GM23338 (cell line): ENCODE results near the gene C5orf58. TPM values are rescaled to one million over a fixed set of nuclear protein-coding genes. Genes with fewer than 3 reads are reported as not detected.

Experiments
- ATAC-seq: fragments of 200-7000 bp; cut with Tn5 transposase; 3 replicates; pipeline ENCODE4 v1.9.1; 2020
- DNase-seq: peaks from one replicate; pipeline ENCODE4 v3.0.0-alpha.2; 2015; ENCODE audit warnings: low spot score
- H2AFZ ChIP-seq: fragments of 200-600 bp; sonication (generic); 2 replicates; pipeline ENCODE4 v1.8.0; 2016; ENCODE audit warnings: antibody characterized with exemption, mild to moderate bottlenecking, moderate library complexity
- H3F3A ChIP-seq: fragments of 200-600 bp; sonication (generic); replicated peaks from 2 replicates; pipeline ENCODE4 v1.8.0; 2017; ENCODE audit warnings: antibody characterized with exemption, mixed run types, low read depth
- H3K27ac ChIP-seq: fragments of 200-600 bp; sonication (generic); 2 replicates; pipeline ENCODE4 v1.6.1; 2016; ENCODE audit warnings: low read depth
- H3K27me3 ChIP-seq: fragments of 200-600 bp; sonication (generic); 2 replicates; pipeline ENCODE4 v1.8.0; 2016; ENCODE audit warnings: mild to moderate bottlenecking, mixed run types, moderate library complexity; ENCODE audit not compliant: insufficient read depth
- H3K36me3 ChIP-seq: fragments of 200-600 bp; sonication (generic); 2 replicates; pipeline ENCODE4 v1.8.0; 2016; ENCODE audit warnings: mild to moderate bottlenecking; ENCODE audit not compliant: insufficient read depth
- H3K4me1 ChIP-seq: fragments of 200-600 bp; sonication (generic); 2 replicates; pipeline ENCODE4 v1.8.0; 2016; ENCODE audit warnings: mild to moderate bottlenecking, moderate library complexity; ENCODE audit not compliant: insufficient read depth
- H3K4me2 ChIP-seq: fragments of 200-600 bp; sonication (generic); 2 replicates; pipeline ENCODE4 v1.7.1; 2017; ENCODE audit warnings: mixed run types
- H3K4me3 ChIP-seq: fragments of 200-600 bp; sonication (generic); 2 replicates; pipeline ENCODE4 v1.6.1; 2016; ENCODE audit warnings: mixed run types
- H3K79me2 ChIP-seq: fragments of 200-600 bp; sonication (generic); replicated peaks from 2 replicates; pipeline ENCODE4 v1.8.0; 2017; ENCODE audit warnings: mild to moderate bottlenecking; ENCODE audit not compliant: insufficient read depth
- H3K9me2 ChIP-seq: fragments of 200-600 bp; sonication (generic); 2 replicates; pipeline ENCODE4 v1.8.0; 2017; ENCODE audit not compliant: insufficient read depth
- H4K20me1 ChIP-seq: fragments of 200-600 bp; sonication (generic); replicated peaks from 2 replicates; pipeline ENCODE4 v1.8.0; 2017; ENCODE audit warnings: mild to moderate bottlenecking; ENCODE audit not compliant: insufficient read depth
- H3K27ac Mint-ChIP-seq: 2 replicates; pipeline ENCODE4 v1.8.0; 2020; ENCODE audit warnings: inconsistent platforms, mild to moderate bottlenecking, moderate library complexity, mixed read lengths
- H3K27me3 Mint-ChIP-seq: 3 replicates; pipeline ENCODE4 v1.8.0; 2022; ENCODE audit warnings: low read depth, mild to moderate bottlenecking, moderate library complexity, mixed read lengths, inconsistent platforms; ENCODE audit not compliant: insufficient read depth, poor library complexity
- H3K36me3 Mint-ChIP-seq: 3 replicates; pipeline ENCODE4 v1.8.0; 2021; ENCODE audit warnings: low read depth, mild to moderate bottlenecking, inconsistent platforms, moderate library complexity, mixed read lengths
- H3K4me1 Mint-ChIP-seq: 3 replicates; pipeline ENCODE4 v1.8.0; 2020; ENCODE audit warnings: mild to moderate bottlenecking, inconsistent platforms, mixed read lengths
- H3K4me3 Mint-ChIP-seq: 3 replicates; pipeline ENCODE4 v1.8.0; 2021; ENCODE audit warnings: moderate library complexity, mild to moderate bottlenecking, inconsistent platforms, mixed read lengths
- H3K9me3 Mint-ChIP-seq: 3 replicates; pipeline ENCODE4 v1.8.0; 2020; ENCODE audit warnings: moderate library complexity, mild to moderate bottlenecking, inconsistent platforms, mixed read lengths
- CREB1 ChIP-seq: fragments of 250-450 bp; sonication (Bioruptor Pico); IDR thresholded peaks from 2 replicates; pipeline ENCODE4 v1.5.0; 2020; ENCODE audit warnings: low read depth, mild to moderate bottlenecking, moderate library complexity
- EZH2 ChIP-seq: fragments of 200-600 bp; sonication (generic); IDR thresholded peaks from one replicate; pipeline ENCODE4 v1.8.0; 2017; ENCODE audit warnings: antibody characterized with exemption, mild to moderate bottlenecking, low read depth; ENCODE audit not compliant: unreplicated experiment
- EZH2phosphoT487 ChIP-seq: fragments of 200-600 bp; sonication (generic); IDR thresholded peaks from one replicate; pipeline ENCODE4 v1.8.1; 2018; ENCODE audit warnings: antibody characterized with exemption; ENCODE audit not compliant: unreplicated experiment
- JUNB ChIP-seq: IDR thresholded peaks from one replicate; pipeline ENCODE4 v1.6.1; 2016; ENCODE audit warnings: antibody characterized with exemption; ENCODE audit not compliant: unreplicated experiment
- NANOG ChIP-seq: IDR thresholded peaks from 2 replicates; pipeline ENCODE4 v1.6.1; 2016; ENCODE audit warnings: antibody characterized with exemption, borderline replicate concordance
- POLR2AphosphoS5 ChIP-seq: IDR thresholded peaks from 2 replicates; pipeline ENCODE4 v1.6.1; 2016; ENCODE audit warnings: antibody characterized with exemption, low read depth
- STAT1 ChIP-seq: IDR thresholded peaks from one replicate; pipeline ENCODE4 v1.6.1; 2016; ENCODE audit warnings: antibody characterized with exemption; ENCODE audit not compliant: unreplicated experiment
- ZNF114 ChIP-seq: fragments of 250-450 bp; sonication (Bioruptor Pico); IDR thresholded peaks from 2 replicates; pipeline ENCODE4 v1.5.0; 2020; ENCODE audit warnings: mild to moderate bottlenecking, moderate library complexity
- ZNF331 ChIP-seq: fragments of 250-450 bp; sonication (Bioruptor Pico); IDR thresholded peaks from 2 replicates; pipeline ENCODE4 v1.5.0; 2020; ENCODE audit warnings: low read depth, mild to moderate bottlenecking, moderate library complexity
- polyA plus RNA-seq: library from polyadenylated mRNA; unstranded; fragments of >200 nt; fragmentation: Nextera tagmentation; extraction: Ambion mirVana; gene quantifications from 2 replicates; pipeline ENCODE4 v1.2.1, GENCODE V29; 2016
- total RNA-seq: library from RNA; depleted of rRNA; stranded (reverse); fragments of >200 nt; shearing (Covaris generic); gene quantifications from 2 replicates; pipeline ENCODE4 v1.2.3, GENCODE V29; 2014
- TF ChIP-seq, protein P1 (sequence below), 2 experiments: fragments of 200-600 bp in 1 of 2; sonication (generic) in 1 of 2; conservative IDR thresholded peaks; 2 replicates each; pipeline versions ENCODE4 v1.5.1 to v1.6.1; 2016 to 2017; ENCODE audit warnings: antibody characterized with exemption in 2 of 2, low read depth in 2 of 2, mild to moderate bottlenecking in 2 of 2, moderate library complexity in 1 of 2
- TF ChIP-seq, protein P2 (sequence below): fragments of 250-450 bp; sonication (Bioruptor Pico); IDR thresholded peaks from 2 replicates; pipeline ENCODE4 v1.5.0; 2020; ENCODE audit warnings: mild to moderate bottlenecking, moderate library complexity
- TF ChIP-seq, protein P3 (sequence below): IDR thresholded peaks from 2 replicates; pipeline ENCODE4 v1.6.1; 2016; ENCODE audit warnings: antibody characterized with exemption

Gene C5orf58
- total and polyA plus RNA-seq, 2 experiments from 2014 or later: 1.0 to 9.1 TPM

DNA sequence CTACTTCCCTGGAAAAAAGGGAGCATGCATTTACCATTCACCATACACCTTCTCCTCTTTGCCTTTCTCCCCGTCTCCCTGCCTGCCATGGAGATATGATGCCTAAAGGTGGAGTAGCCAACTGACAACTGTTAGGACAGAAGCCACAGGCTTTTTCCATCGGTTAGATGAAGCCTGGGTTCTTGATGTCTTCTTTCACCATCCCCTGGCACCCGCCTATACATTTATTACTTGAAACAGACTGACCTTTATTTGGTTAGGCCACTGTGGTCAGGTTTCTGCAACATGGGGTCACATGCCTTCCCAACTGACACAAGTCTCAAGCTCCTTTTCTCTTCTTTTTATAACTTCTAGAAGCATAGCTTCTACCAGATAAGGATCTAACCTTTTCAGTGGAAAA lies 57.7 kb downstream of the C5orf58 start:
- no peaks in the 10 kb centered on the region for H4K20me1 ChIP-seq
- Mint-ChIP-seq H3K27ac (no peak overlapping the region), H3K4me1 (peaks cover 15% of the 10 kb centered on the region), H3K36me3 (peaks cover 22% of the 10 kb centered on the region), H3K9me3 (peaks cover 29% of the 10 kb centered on the region), H3K27me3 (peaks cover 22% of the 10 kb centered on the region), H3K4me3 (no peak overlapping the region)
- H3K4me1 ChIP-seq: peaks cover 15% of the 10 kb centered on the region
- H3K79me2 ChIP-seq: no peaks in the 10 kb centered on the region
- 0 out of 2 replicates have a peak, but pooled peaks cover 9% of the 10 kb centered on the region for H3K9me2 ChIP-seq
- no peak overlapping the region for H2AFZ ChIP-seq
- no peak overlapping the region for H3K4me3 ChIP-seq
- H3K27ac ChIP-seq: no peak overlapping the region
- H3F3A ChIP-seq: no peaks in the 10 kb centered on the region
- ATAC-seq (no peak), DNase-seq (no peak)
- no peak overlapping the region for H3K4me2 ChIP-seq
- H3K36me3 ChIP-seq: no peaks in the 10 kb centered on the region
- no peak for TF ChIP-seq EZH2
- no peak for TF ChIP-seq NANOG
- no peak for TF ChIP-seq STAT1
- no peak for TF ChIP-seq ZNF114 (CRISPR knock-in tag)
- no peaks in the 10 kb centered on the region for H3K27me3 ChIP-seq

DNA sequence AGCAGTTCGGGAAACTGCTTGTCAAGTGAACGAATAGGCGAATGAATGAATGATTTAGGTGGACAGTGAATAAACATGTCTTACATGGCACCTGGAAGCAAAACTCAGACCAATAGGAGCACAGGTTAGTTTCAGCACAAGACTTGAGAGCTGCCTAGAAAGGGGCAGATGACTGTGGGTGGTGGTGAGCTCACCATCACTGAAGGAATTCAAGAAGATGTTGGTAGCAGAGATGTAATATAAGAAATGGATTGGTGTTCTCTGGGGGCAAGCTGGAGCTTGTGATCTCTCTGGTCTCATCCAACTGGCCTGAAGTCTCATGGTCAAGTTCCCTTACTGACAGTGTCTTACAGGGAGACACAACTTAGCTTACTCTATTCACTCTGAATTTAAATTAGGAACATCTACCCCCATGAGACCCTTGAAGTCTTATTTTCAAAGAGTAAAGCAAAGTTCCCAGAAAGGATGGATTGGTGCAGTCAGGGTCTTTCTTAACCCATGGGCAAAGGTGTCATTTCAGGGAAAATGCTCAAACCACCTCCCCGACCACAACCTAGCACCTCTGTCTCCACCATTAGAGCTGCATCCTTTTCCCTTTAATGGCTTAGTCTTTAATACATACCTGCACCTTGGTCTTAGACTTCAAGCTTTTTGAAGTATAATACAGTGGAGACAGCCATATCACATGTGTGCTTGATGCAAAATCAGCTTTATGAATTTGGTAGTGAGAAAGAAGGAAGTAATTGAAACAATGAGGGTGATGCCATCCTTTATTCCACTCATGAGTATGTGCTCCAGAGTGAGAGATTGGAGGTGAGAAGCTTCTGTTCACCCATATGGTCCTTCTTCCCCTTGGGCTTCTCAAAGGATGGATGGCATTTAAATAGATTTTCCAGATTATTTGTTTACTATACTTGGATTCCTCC lies 59.7 kb downstream of the C5orf58 start:
- no peak overlapping the region for H3K27ac Mint-ChIP-seq
- H3K4me3 ChIP-seq: no peak overlapping the region
- no peaks in the 10 kb centered on the region for H3K4me1 ChIP-seq
- no peak overlapping the region for H3K4me3 Mint-ChIP-seq
- H3K79me2 ChIP-seq: no peaks in the 10 kb centered on the region
- no peak overlapping the region for H3K4me2 ChIP-seq
- H3K27ac ChIP-seq: no peak overlapping the region
- no peak overlapping the region; the same call in 1 of the 2 replicates for H2AFZ ChIP-seq
- H3K36me3 ChIP-seq: no peaks in the 10 kb centered on the region
- peaks cover 23% of the 10 kb centered on the region for H3K9me3 Mint-ChIP-seq
- H3K36me3 Mint-ChIP-seq: peaks cover 16% of the 10 kb centered on the region
- no peaks in the 10 kb centered on the region for H3K27me3 ChIP-seq
- H3F3A ChIP-seq: no peaks in the 10 kb centered on the region
- peaks cover 4% of the 10 kb centered on the region; the same call in 2 of the 3 replicates for H3K4me1 Mint-ChIP-seq
- no peaks in the 10 kb centered on the region for H4K20me1 ChIP-seq
- ATAC-seq: no peak
- H3K27me3 Mint-ChIP-seq: peaks cover 18% of the 10 kb centered on the region
- no peak for DNase-seq
- H3K9me2 ChIP-seq: peaks cover 9% of the 10 kb centered on the region; the same call in 1 of the 2 replicates
- no peak for TF ChIP-seq JUNB
- TF ChIP-seq EZH2phosphoT487: no peak
- TF ChIP-seq, protein P1, sequence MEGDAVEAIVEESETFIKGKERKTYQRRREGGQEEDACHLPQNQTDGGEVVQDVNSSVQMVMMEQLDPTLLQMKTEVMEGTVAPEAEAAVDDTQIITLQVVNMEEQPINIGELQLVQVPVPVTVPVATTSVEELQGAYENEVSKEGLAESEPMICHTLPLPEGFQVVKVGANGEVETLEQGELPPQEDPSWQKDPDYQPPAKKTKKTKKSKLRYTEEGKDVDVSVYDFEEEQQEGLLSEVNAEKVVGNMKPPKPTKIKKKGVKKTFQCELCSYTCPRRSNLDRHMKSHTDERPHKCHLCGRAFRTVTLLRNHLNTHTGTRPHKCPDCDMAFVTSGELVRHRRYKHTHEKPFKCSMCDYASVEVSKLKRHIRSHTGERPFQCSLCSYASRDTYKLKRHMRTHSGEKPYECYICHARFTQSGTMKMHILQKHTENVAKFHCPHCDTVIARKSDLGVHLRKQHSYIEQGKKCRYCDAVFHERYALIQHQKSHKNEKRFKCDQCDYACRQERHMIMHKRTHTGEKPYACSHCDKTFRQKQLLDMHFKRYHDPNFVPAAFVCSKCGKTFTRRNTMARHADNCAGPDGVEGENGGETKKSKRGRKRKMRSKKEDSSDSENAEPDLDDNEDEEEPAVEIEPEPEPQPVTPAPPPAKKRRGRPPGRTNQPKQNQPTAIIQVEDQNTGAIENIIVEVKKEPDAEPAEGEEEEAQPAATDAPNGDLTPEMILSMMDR (conservative IDR thresholded peaks at IDR 0.05; ENCODE audit: low read depth in 2 of 2): no peak
- TF ChIP-seq POLR2AphosphoS5: no peak
- no peak for TF ChIP-seq EZH2
- no peak for TF ChIP-seq CREB1 (CRISPR knock-in tag)
- TF ChIP-seq, protein P2, sequence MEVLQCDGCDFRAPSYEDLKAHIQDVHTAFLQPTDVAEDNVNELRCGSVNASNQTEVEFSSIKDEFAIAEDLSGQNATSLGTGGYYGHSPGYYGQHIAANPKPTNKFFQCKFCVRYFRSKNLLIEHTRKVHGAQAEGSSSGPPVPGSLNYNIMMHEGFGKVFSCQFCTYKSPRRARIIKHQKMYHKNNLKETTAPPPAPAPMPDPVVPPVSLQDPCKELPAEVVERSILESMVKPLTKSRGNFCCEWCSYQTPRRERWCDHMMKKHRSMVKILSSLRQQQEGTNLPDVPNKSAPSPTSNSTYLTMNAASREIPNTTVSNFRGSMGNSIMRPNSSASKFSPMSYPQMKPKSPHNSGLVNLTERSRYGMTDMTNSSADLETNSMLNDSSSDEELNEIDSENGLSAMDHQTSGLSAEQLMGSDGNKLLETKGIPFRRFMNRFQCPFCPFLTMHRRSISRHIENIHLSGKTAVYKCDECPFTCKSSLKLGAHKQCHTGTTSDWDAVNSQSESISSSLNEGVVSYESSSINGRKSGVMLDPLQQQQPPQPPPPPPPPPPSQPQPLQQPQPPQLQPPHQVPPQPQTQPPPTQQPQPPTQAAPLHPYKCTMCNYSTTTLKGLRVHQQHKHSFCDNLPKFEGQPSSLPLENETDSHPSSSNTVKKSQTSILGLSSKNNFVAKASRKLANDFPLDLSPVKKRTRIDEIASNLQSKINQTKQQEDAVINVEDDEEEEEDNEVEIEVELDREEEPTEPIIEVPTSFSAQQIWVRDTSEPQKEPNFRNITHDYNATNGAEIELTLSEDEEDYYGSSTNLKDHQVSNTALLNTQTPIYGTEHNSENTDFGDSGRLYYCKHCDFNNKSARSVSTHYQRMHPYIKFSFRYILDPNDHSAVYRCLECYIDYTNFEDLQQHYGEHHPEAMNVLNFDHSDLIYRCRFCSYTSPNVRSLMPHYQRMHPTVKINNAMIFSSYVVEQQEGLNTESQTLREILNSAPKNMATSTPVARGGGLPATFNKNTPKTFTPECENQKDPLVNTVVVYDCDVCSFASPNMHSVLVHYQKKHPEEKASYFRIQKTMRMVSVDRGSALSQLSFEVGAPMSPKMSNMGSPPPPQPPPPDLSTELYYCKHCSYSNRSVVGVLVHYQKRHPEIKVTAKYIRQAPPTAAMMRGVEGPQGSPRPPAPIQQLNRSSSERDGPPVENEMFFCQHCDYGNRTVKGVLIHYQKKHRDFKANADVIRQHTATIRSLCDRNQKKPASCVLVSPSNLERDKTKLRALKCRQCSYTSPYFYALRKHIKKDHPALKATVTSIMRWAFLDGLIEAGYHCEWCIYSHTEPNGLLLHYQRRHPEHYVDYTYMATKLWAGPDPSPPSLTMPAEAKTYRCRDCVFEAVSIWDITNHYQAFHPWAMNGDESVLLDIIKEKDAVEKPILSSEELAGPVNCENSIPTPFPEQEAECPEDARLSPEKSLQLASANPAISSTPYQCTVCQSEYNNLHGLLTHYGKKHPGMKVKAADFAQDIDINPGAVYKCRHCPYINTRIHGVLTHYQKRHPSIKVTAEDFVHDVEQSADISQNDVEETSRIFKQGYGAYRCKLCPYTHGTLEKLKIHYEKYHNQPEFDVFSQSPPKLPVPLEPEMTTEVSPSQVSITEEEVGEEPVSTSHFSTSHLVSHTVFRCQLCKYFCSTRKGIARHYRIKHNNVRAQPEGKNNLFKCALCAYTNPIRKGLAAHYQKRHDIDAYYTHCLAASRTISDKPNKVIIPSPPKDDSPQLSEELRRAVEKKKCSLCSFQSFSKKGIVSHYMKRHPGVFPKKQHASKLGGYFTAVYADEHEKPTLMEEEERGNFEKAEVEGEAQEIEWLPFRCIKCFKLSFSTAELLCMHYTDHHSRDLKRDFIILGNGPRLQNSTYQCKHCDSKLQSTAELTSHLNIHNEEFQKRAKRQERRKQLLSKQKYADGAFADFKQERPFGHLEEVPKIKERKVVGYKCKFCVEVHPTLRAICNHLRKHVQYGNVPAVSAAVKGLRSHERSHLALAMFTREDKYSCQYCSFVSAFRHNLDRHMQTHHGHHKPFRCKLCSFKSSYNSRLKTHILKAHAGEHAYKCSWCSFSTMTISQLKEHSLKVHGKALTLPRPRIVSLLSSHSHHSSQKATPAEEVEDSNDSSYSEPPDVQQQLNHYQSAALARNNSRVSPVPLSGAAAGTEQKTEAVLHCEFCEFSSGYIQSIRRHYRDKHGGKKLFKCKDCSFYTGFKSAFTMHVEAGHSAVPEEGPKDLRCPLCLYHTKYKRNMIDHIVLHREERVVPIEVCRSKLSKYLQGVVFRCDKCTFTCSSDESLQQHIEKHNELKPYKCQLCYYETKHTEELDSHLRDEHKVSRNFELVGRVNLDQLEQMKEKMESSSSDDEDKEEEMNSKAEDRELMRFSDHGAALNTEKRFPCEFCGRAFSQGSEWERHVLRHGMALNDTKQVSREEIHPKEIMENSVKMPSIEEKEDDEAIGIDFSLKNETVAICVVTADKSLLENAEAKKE (CRISPR knock-in tag): no peak
- TF ChIP-seq, protein P3, sequence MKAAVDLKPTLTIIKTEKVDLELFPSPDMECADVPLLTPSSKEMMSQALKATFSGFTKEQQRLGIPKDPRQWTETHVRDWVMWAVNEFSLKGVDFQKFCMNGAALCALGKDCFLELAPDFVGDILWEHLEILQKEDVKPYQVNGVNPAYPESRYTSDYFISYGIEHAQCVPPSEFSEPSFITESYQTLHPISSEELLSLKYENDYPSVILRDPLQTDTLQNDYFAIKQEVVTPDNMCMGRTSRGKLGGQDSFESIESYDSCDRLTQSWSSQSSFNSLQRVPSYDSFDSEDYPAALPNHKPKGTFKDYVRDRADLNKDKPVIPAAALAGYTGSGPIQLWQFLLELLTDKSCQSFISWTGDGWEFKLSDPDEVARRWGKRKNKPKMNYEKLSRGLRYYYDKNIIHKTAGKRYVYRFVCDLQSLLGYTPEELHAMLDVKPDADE: no peak
- TF ChIP-seq ZNF331 (CRISPR knock-in tag): no peak
